ENCODE measurements around the gene FAM174B.
"Not testable (repeated sequence)": the region's sequence is repeated elsewhere in the genome, so short reads cannot be mapped to it uniquely, and the experiment has no call there.

The FAM174B gene

DNA sequence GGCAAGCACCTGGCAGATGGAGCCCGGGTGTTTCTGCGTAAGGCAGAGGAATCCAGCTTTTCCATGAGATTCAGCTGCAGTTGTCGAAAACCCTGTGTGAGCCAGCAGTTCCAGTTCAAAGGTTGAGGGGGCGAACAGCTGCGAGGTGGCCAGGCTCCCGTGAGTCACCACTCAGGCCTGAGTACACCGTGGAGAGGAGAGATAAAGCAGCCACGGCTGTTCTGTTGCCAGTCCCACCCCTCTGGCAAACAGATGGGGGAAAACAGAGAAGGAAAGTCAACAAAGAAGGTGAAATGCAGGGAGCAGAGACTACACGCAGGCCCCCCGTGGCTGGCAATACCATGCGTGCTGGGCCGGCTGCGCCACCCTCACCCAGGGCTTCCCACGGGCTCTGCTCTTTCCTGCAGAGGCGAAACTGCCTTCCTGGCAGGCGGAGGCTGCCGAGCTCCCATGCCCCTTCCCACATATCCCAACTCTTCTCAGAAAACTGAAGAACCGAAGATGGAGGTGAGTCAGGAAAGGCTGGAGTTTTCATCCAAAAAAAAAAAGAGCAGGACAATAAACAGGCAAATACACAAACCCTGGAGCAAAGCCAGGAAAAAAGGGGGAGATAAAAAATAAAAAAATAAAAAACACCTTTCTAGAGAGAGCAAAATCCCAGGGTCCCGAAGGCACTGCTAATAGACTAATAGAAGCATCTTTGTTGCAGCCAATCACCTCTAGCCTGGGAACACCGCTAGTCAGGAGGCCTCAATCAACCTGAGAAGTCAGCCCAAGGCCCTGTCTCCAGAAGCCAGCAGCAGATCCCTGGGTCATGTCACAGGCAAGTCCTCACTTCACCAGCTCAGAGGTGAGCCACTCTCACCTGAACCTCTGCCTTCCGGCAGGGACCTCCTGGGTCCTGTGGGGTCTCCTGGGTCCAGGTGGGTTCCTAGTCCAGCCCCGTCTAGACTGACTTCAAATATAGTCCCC, 37.7 kb downstream of the FAM174B start:
- DNase-seq, result peak; percentile 98

DNA sequence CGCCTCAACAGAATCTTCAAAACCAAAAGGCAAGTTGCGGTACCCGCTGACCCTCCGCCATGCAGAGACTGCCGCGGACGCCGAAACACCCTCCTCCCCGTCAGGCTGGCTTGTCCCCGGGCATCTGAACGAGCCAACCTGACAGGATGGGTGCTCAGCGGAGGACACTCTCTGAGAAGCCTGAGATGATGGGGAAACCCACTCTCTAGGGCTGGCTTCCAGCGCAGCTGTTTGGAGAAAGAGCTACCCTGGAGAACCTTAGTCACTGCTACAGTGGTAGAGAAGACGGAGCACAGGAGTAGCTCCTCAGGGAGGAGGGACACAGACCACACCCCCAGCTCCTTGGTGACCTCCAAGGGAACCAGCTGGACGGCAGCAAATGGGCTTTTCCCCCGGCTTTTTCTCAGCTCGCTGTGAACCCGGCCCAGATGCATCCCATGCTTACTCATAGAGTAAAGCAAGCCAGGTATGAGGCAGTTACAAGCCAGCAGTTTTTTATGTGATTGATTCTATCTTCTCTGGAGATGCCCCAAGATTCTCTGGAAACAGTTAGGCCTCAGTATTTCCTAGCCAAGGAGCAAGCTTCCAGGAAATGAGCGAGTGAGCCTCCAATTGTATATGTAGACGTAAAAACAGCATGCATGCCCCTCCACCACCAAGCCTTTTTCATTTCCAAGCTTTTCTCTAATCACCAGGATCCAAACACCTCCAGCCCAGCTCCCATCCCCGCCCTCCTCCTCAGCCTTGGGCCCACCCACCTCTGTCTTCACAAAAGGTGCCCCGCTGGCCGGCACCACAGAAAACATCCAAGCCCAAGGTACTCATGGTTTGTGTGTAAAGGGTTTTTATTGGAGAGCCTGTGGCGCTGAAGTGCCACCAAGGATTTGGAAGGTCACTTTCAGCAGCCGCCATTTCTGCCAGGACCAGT, 38.7 kb downstream of the FAM174B start:
- DNase-seq, result peak; percentile 67

DNA sequence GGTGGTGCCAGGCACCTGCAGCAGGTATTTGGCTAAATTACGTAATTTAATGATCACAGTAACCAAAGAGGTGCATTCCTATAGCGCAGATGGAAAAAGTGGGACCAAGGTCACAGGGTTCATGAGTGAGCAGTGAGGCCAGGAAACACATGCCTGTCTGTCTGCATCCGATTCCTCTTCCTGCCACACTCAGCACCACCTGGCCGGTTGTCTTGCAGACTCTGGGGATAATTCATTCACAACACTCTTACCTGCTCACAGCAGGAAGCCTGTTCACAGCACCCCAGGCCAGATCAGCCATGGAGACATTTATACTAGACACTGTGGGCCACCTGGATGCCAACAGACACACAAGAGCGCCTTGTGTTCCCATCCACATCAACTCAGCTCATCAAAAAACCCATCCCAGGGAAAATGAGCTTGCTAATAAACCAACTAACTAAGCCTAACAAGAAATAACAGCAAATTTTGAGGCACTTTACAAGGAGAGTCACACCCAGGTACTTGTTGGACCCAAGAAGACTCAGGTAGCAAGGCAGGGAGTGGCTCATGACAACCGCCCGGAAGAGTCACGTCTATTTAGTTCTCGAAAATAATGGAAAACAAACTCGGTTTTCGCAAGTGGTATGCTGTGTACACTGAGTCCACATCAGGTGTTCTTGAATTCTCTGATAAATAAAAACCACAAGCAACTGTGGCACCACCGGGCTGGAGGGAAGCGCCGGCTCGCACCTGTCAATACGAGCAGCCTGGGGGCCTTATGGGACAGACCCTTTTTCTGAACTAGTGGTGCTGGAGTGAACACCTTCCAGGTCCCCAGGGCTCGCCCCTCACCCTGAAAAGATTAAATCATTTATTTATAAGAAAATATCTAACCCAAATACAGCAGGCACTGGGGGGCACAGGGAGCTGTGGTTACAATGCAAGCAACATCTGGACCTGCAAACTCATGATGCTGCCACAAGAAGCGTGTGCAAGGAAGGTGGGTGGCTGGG, 40.5 kb downstream of the FAM174B start:
- peak; percentile 68 for DNase-seq

DNA sequence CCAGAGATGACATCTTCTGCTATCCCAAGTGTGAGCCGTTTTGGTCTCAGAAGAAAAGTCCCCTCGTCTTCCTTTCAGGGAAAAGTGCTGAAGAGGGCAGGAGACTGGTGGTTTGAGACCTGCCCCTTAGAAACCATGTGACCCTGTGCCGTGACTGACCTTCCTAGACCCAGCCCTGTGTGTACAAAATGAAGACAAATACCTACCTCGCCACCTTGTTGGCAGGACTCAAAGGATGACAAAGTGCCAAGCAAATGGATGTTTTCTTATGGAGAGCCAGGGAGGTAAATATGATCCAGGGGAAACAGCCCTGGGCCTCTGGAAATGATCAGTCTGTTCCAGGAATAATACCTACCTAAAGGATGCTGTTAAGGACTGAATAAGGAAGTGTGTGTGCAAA, 41.3 kb downstream of the FAM174B start:
- peak; percentile 19 for DNase-seq

DNA sequence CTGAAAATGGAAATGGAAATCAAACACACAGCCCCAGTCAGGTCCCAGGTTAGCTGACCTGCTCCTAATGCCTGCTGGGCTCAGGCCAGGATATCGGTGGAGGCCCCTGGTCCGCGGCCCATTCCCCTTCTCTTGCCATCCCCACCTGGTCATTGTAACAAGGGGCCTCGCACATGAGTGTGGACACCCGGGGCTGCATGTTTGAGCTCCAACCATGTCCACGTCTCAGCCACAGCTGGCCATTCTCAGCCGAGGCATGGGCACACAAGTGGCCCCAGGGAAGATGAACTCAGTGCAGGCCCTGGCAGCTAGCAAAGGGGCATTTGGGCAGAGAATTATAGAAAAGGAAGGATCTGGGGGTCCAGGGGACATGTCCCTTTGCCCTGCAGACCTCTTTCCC, 41.7 kb downstream of the FAM174B start:
- no peak for DNase-seq

DNA sequence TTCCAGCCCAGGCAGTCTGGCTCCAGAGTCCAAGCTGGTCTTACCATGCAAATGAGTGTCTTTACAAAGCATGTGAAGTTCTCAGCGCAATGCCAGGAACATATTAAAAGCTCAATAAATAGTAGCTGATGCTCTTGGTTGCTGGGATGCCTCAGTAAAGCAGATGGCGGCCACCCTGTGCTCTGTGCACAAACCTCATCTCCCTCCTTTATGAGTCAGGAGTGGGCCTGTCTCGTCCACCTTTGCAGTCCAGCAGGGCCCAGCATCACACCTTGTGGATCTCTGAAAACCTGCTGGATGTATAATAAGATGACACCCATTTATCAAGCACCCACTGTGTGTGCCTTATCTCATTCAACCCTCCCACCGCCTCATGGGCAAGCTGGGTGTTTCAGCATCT, 42.7 kb downstream of the FAM174B start:
- no peak for DNase-seq

DNA sequence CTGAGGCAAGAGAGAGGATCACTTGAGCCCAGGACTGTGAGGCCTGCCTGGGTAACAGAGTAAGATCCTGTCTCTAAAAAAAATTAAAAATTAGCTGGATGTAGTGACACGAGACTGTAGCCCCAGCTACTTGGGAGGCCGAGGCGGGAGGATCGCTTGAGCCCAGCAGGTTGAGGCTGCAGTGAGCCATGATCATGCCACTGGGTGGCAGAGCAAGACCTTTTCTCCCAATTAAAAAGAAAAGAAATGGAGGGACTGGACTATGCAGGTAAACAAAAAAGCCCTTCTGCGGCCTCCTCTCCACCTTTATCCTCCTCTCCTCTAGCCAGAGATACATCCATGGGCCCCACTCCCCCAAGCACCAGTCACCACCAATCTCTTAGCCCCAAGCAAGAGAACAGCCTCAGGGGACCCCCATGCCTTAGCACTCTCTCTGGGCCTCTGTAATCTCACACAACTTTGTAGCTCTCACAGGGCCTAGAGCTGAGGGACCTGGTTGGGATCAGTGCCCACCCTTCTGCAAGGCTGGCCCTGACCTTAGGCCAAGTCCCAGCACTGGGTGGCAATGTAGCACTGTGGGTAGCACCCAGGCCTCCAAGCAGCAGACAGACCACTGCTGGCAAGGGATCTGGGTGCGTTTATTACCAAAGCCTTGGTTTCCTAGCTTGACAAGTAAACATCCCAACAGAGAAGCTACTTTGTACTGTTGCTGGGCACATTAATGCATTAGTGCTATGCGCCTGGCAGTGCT, 43.4 kb downstream of the FAM174B start:
- DNase-seq, result peak; percentile 23

DNA sequence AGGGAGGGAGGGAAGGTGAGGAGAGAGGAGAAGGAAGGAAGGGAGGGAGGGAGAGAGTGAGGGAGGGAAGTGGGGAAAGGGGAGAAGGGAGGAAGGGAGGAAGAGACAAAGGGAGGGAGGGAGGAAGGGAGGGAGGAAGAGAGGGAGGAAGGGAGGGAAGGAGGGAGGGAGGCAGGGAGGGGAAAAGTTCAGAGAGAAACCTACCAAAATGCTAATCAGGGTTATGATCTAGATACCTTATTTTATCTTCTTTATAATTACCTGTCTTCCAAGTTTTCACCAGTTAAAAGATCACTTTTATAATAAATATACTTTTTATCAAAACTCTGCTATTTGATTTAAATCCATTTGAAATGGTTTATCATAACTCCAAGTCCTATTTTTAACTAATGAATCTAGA, 44.4 kb downstream of the FAM174B start:
- no peak for DNase-seq

DNA sequence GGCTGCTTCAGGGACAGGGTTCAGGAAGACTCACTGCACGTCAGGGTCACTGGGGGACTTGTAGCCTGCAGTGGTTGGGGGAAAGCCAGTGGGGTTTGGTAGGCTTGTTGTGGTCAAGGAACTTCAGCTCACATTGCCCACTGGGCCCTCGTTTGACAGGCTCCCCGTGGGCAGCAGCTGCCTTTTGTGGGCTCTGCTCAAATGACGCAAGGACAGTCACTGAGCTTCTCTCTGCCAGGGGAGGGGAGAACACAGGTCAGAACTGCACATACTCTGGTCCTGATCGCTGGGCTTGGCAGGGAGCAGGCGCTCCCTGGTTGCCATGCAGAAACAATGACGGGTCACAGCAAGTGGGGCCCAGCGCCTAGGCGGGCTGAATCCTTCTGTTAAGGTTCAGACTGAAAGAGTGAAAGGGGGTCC, 45.5 kb downstream of the FAM174B start:
- no peak for DNase-seq

DNA sequence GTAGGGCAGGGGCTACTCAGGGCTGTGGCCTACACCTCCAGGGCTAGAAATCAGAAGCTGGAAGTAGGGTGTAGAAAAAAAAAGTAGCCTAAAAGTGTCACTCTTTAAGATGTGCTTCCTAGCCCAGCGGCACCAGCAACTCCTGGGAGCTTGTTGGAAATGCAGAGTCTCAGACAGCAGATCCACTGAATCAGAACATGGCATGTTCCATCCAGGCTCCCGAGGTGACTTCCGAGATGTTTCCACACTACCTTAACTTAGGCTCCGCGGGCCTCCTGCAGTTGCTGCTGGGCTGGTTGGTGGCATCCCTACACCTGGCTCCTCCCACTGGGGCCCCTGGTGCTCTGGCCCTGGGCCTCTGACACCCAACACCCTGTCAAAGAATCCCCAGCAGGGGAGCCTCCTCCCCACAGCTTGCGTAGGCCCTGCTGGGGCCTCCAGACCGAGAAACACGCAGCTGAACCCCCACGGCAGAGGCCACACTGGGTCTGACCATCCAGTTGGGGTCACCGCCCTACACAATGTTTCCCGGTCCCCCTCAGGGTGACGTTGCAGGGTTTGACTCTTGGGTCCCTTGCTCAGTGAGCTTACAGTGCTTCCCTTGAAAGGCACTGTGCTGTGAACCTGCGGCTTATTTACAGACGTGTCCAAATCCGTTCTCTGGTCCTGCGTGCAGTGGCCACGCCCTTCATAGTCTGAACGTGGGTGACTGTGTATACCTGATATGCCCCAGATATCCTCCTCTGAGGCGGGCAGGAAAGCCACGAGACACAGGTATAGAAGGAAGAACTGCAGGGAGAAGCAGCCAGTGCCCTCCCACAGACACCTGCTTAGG, 46.5 kb downstream of the FAM174B start:
- no peak for DNase-seq

DNA sequence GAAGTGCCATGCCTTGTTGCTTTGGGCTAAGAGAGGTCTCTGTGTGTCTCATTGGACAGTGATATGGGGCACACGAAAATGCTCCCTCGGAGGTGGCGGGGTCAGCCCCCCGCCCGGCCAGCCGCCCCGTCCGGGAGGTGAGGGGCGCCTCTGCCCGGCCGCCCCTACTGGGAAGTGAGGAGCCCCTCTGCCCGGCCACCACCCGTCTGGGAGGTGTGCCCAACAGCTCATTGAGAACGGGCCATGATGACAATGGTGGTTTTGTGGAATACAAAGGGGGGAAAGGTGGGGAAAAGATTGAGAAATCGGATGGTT, 48.8 kb downstream of the FAM174B start:
- not testable (repeated sequence) for DNase-seq

DNA sequence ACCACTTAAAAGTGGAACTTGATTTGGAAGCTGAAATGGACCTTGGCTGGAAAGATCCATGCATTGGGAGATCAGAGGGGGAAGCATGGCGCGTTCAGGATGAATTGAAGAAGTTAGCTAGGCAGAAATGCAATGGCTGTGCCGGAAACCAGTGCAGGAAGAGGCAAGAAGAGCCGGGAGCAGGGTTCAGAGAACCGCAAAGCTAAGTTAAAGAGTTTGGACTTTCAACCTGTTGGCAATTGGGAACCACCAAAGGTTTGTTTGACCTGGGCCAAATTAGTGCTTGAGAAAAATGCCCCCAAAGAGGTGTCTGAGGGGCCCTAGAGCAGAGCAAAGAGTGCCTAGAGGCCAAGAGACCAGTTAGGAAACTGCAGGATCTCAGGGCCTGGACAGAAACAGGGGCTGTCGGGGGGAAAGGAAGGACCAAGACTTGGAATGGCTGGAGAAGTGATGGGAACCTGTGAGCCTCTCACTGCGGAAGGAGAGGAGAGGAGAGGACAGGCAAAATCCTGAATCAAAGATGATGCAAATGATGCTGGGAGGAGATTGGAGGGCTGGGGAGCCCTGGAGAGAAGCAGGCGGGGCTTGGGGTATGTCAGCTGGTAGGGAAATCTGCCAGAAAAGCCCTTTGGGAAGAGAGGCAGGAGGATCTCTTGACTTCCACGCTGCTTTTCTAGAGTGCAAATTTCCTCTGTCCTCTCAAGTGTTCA, 49.3 kb downstream of the FAM174B start:
- peak; percentile 45 for DNase-seq

DNA sequence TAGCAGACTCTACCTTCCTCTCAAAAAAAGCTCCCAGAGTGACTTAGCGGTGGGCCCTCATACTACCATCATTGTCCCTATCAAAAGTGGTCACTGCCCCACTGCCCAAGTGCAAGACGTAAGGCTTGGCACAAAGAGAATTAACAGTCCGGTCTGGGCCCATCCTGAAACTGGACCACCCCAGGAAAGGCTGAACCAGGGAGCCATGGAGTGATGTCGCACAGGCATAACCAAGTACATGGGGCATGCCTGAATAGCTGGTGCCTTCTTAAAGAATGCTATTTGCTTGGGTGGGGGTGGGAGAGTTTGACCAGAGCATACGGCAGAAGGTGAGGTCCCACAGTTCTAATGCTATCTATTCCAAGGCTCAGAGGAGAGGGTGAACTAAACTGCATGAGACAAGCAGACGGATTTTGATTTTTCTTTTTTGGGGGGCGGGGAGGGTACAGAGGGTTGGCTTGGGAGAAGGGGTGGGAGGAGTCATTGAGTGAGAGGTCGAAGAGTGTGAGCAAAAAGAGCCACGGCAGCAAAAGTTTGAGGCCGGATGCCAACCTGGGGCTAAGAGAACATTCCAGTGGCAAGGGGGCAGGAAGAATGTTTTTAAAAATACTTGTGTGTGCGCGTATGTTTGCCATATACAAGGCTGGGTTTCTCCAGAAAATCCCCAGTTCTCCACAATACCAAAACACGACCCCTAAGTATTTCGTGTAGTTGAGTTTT, 50.2 kb downstream of the FAM174B start:
- DNase-seq, result no peak

DNA sequence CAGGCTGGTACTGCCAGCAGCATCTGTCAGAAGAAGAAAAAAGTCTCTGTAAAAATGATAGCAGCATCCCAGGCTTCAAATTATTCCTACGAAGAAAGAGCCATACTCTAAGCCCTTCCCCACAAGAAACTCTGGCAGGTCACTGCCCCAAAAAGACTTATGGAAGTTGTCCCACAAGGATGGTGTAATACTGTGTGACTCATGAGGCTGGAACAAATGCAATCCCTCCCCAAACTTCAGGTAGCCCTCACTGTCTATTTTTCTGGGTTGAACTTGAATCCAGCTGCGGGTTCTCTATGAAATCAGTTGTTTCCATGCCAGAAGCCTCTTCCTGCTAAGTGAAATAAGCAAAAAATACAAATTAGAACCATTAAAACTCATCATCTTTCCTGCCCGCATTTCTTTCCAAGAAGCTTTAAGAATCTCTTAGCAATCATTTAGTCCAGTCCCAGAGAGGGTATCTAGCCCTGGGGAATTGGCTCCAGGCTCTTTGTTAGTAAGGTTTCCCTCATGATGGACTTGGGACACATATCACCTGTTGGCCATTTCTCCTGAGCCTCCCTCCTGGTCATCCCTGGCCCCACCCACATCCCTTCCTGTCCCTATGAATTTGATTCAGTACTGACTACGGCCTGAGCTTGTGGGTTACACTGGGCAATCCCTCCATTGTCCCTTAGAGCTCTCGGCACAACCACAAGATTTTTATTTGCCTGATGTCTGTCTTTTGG, 51.7 kb downstream of the FAM174B start:
- no peak for DNase-seq

DNA sequence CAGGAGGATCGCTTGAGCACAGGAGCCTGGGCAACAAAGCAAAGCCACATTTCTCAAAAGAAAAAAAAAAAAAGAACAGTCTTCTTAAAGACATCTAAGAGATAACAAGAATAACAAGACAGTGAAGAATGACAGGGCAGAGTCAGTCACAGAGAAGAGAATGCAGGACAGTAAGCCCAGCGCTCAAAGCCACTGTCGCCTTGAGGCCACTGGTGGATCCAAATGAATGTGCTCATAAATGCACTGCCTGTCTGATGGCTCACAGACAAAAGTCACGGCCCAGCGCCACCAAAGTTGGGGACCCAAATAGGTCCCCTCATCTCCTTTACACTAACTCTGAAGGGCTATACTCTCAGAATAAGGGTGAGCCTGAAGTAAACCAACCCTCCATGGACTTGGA, 52.3 kb downstream of the FAM174B start:
- DNase-seq, result no peak

DNA sequence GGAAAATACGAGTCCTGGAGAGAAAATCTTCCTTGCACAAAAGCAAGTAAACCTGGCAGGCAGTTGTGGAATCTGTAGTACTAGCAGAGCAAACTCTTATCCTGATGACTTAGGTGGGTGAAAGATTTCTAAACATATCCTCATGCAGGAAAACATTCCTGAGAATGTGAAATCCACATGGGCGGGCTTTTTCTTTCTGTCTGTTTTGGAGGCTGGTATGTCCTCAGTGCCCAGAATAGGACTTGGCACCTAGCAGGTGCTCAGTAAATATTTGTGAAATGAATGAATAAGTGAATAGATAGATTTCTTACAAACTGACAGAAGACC, 53.3 kb downstream of the FAM174B start:
- no peak for DNase-seq

DNA sequence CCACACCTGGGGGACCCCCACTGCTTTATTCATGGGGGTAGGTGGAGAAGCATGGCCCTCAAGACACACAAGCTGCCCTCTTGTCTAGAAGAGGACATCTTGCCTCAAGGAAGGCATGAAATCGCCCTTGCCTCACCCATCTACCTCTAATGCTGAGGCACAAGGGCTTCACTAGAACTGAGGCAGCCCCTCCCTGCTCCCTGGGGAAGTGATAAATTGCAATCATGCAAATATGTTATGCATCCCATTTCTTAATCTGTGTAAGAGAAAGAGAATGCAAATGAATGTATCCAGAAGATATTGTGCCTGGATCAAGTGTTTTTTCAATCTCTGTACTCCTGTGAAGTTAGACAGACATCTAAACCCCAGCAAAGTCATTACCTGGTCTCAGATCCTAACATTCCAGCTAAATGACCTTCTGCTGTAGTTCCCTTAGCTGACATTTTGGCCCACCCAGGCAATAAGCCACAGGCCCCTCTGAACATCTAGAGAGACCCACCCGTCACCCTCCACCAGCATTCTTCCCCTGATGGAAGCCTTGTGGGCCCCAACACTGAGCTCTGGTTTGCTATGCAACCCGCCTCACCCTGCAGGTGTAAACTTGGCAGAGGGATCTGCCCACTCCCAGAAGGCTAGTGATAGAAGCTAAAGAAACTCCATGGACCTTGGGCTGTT, 53.8 kb downstream of the FAM174B start:
- no peak for DNase-seq

DNA sequence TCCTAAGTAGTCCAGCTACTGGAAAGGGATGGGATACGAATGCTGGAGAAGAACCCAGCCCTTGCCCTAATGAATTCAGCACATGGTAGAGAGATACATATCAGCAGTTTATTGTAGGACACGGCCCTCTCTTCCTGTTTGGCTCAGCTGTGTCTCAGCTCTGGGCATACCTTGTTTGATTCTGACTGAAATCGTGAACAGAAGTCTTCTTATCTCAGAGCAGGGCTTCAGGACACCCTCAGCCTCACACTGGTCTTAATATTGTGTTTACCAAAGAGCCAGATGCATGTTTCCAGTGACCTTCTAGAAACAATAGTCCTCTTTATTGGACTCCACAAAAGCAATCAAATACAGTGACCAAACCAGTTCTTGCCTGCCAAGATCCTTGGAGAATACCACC, 54.7 kb downstream of the FAM174B start:
- DNase-seq, result no peak

Measured in DMS53 (cell line).